Astrocyte (in vitro differentiated cells and primary cell): ENCODE data around the gene WDR86.

Source experiments
- CTCF ChIP-seq: IDR thresholded peaks from 2 replicates; pipeline ENCODE4 v1.5.1; 2011; ENCODE audit warnings: low read depth, mild to moderate bottlenecking, inconsistent platforms, low read length, moderate library complexity; ENCODE audit not compliant: insufficient read depth
- EZH2 ChIP-seq: IDR thresholded peaks from 2 replicates; pipeline ENCODE4 v1.6.1; 2012; ENCODE audit warnings: mild to moderate bottlenecking, low read length, inconsistent platforms; ENCODE audit not compliant: insufficient read depth

GRCh38 chr7:151437866-151438516 is 28.2 kb upstream of the WDR86 start:
- TF ChIP-seq CTCF (no peak), EZH2 (no peak)
